CD14-positive monocyte (primary cell): ENCODE data around the gene CHN1. TPM values are rescaled to one million over a fixed set of nuclear protein-coding genes. Genes with fewer than 3 reads are reported as not detected.

Experiments used
- DNase-seq, 3 donors: peaks; one replicate each; pipeline ENCODE4 v3.0.0-alpha.2; 2011 to 2022
- H2AFZ ChIP-seq: 2 replicates; pipeline ENCODE4 v1.6.0; 2012; ENCODE audit warnings: mild to moderate bottlenecking, low read depth, low read length, inconsistent platforms; ENCODE audit not compliant: insufficient read depth, poor library complexity, severe bottlenecking
- H3K27ac ChIP-seq, 2 donors: 1 replicate in 1 of 2; 2 replicates in 1 of 2; pipeline ENCODE4 v1.5.1; 2012 to 2013; ENCODE audit warnings: low read length in 2 of 2, control low read depth in 1 of 2, inconsistent platforms in 1 of 2, low read depth in 1 of 2, mild to moderate bottlenecking in 1 of 2
- H3K27me3 ChIP-seq, 2 donors: one replicate each; pipeline versions ENCODE4 v1.6.0 to v1.6.1; 2011 to 2013; ENCODE audit warnings: low read length in 2 of 2; ENCODE audit not compliant: control insufficient read depth in 2 of 2, insufficient read depth in 2 of 2
- H3K36me3 ChIP-seq, 2 donors: replicated peaks in 1 of 2; 1 replicate in 1 of 2; 2 replicates in 1 of 2; pipeline versions ENCODE4 v1.5.1 to v1.6.1; 2012 to 2013; ENCODE audit warnings: low read length in 2 of 2, control low read depth in 1 of 2, inconsistent platforms in 1 of 2, mild to moderate bottlenecking in 1 of 2; ENCODE audit not compliant: insufficient read depth in 2 of 2, control insufficient read depth in 1 of 2
- H3K4me1 ChIP-seq, 2 donors: 1 replicate in 1 of 2; 2 replicates in 1 of 2; pipeline versions ENCODE4 v1.5.1 to v1.6.1; 2012 to 2013; ENCODE audit warnings: low read length in 2 of 2, control low read depth in 1 of 2, inconsistent platforms in 1 of 2, mild to moderate bottlenecking in 1 of 2, moderate library complexity in 1 of 2; ENCODE audit not compliant: insufficient read depth in 2 of 2, control insufficient read depth in 1 of 2
- H3K4me2 ChIP-seq: replicated peaks from 2 replicates; pipeline ENCODE3; 2012; ENCODE audit warnings: low read length, moderate library complexity, mild to moderate bottlenecking; ENCODE audit not compliant: poor library complexity, severe bottlenecking; ENCODE audit errors: extremely low read depth
- H3K4me3 ChIP-seq, 3 experiments: fragments of 200-600 bp in 1 of 3; sonication (generic) in 1 of 3; replicated peaks in 1 of 3; 1 replicate in 2 of 3; 2 replicates in 1 of 3; pipeline ENCODE4 v1.5.1; 2011 to 2013; ENCODE audit warnings: low read length in 3 of 3, mild to moderate bottlenecking in 3 of 3, control low read depth in 2 of 3, low read depth in 2 of 3, inconsistent platforms in 1 of 3, moderate library complexity in 1 of 3
- H3K79me2 ChIP-seq: 2 replicates; pipeline ENCODE4 v1.6.0; 2012; ENCODE audit warnings: mild to moderate bottlenecking, control low read depth, inconsistent platforms, low read length, moderate library complexity; ENCODE audit not compliant: insufficient read depth
- H3K9ac ChIP-seq: 2 replicates; pipeline ENCODE4 v1.6.0; 2017; ENCODE audit warnings: low read length, mild to moderate bottlenecking; ENCODE audit not compliant: insufficient read depth, poor library complexity, severe bottlenecking
- H3K9me3 ChIP-seq, 2 donors: replicated peaks in 1 of 2; 1 replicate in 1 of 2; 2 replicates in 1 of 2; pipeline versions ENCODE4 v1.5.1 to v1.6.1; 2012 to 2013; ENCODE audit warnings: low read length in 2 of 2, control low read depth in 1 of 2; ENCODE audit not compliant: control insufficient read depth in 1 of 2, insufficient read depth in 1 of 2
- H4K20me1 ChIP-seq: 2 replicates; pipeline ENCODE4 v1.6.0; 2012; ENCODE audit warnings: mild to moderate bottlenecking, low read length, control low read depth, moderate library complexity; ENCODE audit not compliant: insufficient read depth
- H3K27ac Mint-ChIP-seq, 7 donors: one replicate each; pipeline ENCODE4 v1.8.0; 2020; ENCODE audit warnings: mild to moderate bottlenecking in 7 of 7, mixed read lengths in 7 of 7, moderate library complexity in 6 of 7, inconsistent platforms in 2 of 7
- H3K27me3 Mint-ChIP-seq, 3 donors: one replicate each; pipeline ENCODE4 v1.8.0; 2021 to 2022; ENCODE audit warnings: low read depth in 3 of 3, mild to moderate bottlenecking in 3 of 3, mixed read lengths in 3 of 3, moderate library complexity in 3 of 3, inconsistent platforms in 1 of 3
- H3K36me3 Mint-ChIP-seq, 2 donors: one replicate each; pipeline ENCODE4 v1.8.0; 2020; ENCODE audit warnings: mixed read lengths in 2 of 2, inconsistent platforms in 1 of 2, mild to moderate bottlenecking in 1 of 2
- H3K4me1 Mint-ChIP-seq: one replicate; pipeline ENCODE4 v1.8.0; 2020; ENCODE audit warnings: mild to moderate bottlenecking, mixed read lengths
- H3K4me3 Mint-ChIP-seq, 2 donors: one replicate each; pipeline ENCODE4 v1.8.0; 2020; ENCODE audit warnings: mild to moderate bottlenecking in 2 of 2, mixed read lengths in 2 of 2, moderate library complexity in 1 of 2
- H3K9me3 Mint-ChIP-seq, 7 donors: one replicate each; pipeline ENCODE4 v1.8.0; 2020 to 2022; ENCODE audit warnings: mixed read lengths in 7 of 7, mild to moderate bottlenecking in 6 of 7, moderate library complexity in 6 of 7, inconsistent platforms in 2 of 7
- WGBS: methylation state at CpG from one replicate; pipeline ENCODE4 v1.1.5; 2013; ENCODE audit warnings: missing lambda C conversion rate; ENCODE audit not compliant: insufficient coverage; 5-methylcytosine and 5-hydroxymethylcytosine counted together
- intact Hi-C, 2 donors: fragments of 100-400 bp; cut with micrococcal nuclease; formaldehyde crosslinking; loops; one replicate each; pipeline versions ENCODE4 v1.15.0 to v1.15.1; 2023
- polyA plus RNA-seq, 3 donors: library from polyadenylated mRNA; depleted of rRNA in 1 of 3; unstranded in 2 of 3; stranded (reverse) in 1 of 3; fragments of 300-500 nt in 2 of 3; fragments of >200 nt in 1 of 3; fragmentation: Illumina TruSeq in 2 of 3; gene quantifications; 1 replicate in 2 of 3; 2 replicates in 1 of 3; pipeline ENCODE4 v1.2.3, GENCODE V29; 2012 to 2021
- TF ChIP-seq, protein P1 (sequence below): fragments of 200-600 bp; IDR thresholded peaks from one replicate; pipeline ENCODE4 v1.8.0; 2022; ENCODE audit warnings: antibody characterized with exemption, mild to moderate bottlenecking

Gene CHN1
- polyA plus RNA-seq, 3 donors: 0.36 TPM; not detected in 2

DNA sequence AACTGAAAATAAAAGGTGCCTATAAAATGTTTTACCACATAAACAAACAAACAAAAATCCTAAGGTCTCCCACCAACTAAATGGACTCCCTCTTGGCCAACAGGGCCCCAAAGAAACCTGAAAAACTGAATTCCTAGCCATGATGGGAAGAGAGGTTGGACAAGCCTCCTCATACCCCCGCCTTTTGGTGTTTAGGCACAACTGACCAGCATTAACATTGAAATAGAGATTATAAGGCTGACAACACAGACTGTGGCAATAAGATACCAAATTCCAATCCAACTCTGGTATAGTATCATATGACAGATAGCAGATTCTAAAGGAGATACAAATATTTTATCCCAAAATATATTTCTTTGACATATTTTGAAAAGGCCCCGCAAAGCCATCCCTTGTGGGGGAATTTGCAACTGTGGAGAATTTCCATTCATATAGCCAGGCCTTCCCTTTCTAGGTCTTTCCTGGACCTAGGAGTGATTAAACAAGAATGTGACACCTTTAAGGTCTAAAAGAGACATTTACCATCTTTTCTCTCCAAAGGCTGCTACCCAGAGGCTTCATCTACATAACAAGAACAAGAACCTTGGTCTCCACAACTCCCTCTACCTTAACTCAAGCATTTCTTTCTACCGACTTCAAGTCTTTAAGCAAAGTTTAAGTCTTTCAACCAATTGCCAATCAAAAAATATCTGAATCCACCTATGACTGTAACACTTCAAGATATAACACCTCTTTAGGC is 80.0 kb downstream of the CHN1 start:
- intact Hi-C loops: no loop called here
- 60% methylated on average over 1 of the region's 3 CpGs for WGBS
- Histone ChIP-seq H3K4me1 (no peaks in the 10 kb centered on the region), H3K4me2 (no peak overlapping the region), H4K20me1 (no peaks in the 10 kb centered on the region), H3K27ac (no peak overlapping the region), H3K36me3 (no peaks in the 10 kb centered on the region), H3K9ac (no peak overlapping the region), H3K4me3 (no peak overlapping the region), H2AFZ (no peak overlapping the region), H3K27me3 (no peaks in the 10 kb centered on the region), H3K79me2 (no peaks in the 10 kb centered on the region), H3K9me3 (peaks cover 4 to 7% of the 10 kb centered on the region in 2 donors)
- Mint-ChIP-seq H3K36me3 (no peaks in the 10 kb centered on the region), H3K4me3 (no peak overlapping the region), H3K4me1 (peaks cover 3% of the 10 kb centered on the region), H3K27me3 (peaks cover 0 to 2% (median 0%) of the 10 kb centered on the region in 3 donors), H3K9me3 (peaks cover 0 to 13% (median 4%) of the 10 kb centered on the region in 7 donors), H3K27ac (no peak overlapping the region)
- TF ChIP-seq, protein P1, sequence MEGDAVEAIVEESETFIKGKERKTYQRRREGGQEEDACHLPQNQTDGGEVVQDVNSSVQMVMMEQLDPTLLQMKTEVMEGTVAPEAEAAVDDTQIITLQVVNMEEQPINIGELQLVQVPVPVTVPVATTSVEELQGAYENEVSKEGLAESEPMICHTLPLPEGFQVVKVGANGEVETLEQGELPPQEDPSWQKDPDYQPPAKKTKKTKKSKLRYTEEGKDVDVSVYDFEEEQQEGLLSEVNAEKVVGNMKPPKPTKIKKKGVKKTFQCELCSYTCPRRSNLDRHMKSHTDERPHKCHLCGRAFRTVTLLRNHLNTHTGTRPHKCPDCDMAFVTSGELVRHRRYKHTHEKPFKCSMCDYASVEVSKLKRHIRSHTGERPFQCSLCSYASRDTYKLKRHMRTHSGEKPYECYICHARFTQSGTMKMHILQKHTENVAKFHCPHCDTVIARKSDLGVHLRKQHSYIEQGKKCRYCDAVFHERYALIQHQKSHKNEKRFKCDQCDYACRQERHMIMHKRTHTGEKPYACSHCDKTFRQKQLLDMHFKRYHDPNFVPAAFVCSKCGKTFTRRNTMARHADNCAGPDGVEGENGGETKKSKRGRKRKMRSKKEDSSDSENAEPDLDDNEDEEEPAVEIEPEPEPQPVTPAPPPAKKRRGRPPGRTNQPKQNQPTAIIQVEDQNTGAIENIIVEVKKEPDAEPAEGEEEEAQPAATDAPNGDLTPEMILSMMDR: no peak
- no peak for DNase-seq

DNA sequence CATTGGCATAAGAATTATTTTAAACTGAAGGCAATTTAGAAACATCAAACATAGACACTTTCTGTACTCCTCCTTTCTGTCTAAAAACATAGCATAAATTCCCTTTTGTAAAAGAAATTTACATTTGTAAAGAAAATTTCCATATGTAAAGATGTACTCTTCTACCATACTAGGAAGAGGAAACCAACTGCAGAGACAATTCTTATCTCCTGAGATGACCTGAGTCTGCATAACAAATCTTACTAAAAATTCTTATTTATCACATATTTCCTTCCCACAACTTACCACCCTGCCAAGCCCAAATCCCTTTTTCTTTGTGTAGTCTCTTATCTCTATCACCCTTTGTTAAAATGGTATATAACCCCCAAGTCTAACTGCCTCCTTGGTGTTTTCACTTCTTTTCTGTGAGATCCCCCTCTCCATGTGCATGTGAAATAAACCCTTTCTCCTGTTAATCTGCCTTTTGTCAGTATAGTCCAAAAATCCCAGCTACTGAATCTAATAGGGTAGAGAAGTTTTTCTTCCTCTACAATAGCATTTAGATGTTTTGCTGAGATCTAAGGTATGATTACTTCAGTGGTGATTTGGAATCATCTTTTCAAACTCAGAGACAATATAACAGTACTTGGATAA is 81.0 kb downstream of the CHN1 start:
- H3K27ac Mint-ChIP-seq: no peak overlapping the region
- no peaks in the 10 kb centered on the region for H3K4me1 ChIP-seq
- TF ChIP-seq, protein P1: no peak
- peaks cover 0 to 13% (median 4%) of the 10 kb centered on the region in 7 donors for H3K9me3 Mint-ChIP-seq
- no peak overlapping the region for H3K9ac ChIP-seq
- intact Hi-C loops: no loop called here
- no peak overlapping the region for H3K4me3 ChIP-seq
- no peak overlapping the region for H2AFZ ChIP-seq
- H3K79me2 ChIP-seq: no peaks in the 10 kb centered on the region
- H3K27me3 Mint-ChIP-seq: peaks cover 0 to 2% (median 0%) of the 10 kb centered on the region in 3 donors
- no peak overlapping the region for H3K4me2 ChIP-seq
- H3K27me3 ChIP-seq: no peaks in the 10 kb centered on the region
- DNase-seq: no peak
- no peak overlapping the region for H3K27ac ChIP-seq
- no peaks in the 10 kb centered on the region for H3K36me3 Mint-ChIP-seq
- no peak overlapping the region for H3K4me3 Mint-ChIP-seq
- peaks cover 5% of the 10 kb centered on the region for H3K4me1 Mint-ChIP-seq
- no peaks in the 10 kb centered on the region for H3K36me3 ChIP-seq
- no peaks in the 10 kb centered on the region for H4K20me1 ChIP-seq
- peaks cover 4 to 7% of the 10 kb centered on the region in 2 donors for H3K9me3 ChIP-seq
